ENCODE results near the gene COL18A1.

The COL18A1 gene

DNA sequence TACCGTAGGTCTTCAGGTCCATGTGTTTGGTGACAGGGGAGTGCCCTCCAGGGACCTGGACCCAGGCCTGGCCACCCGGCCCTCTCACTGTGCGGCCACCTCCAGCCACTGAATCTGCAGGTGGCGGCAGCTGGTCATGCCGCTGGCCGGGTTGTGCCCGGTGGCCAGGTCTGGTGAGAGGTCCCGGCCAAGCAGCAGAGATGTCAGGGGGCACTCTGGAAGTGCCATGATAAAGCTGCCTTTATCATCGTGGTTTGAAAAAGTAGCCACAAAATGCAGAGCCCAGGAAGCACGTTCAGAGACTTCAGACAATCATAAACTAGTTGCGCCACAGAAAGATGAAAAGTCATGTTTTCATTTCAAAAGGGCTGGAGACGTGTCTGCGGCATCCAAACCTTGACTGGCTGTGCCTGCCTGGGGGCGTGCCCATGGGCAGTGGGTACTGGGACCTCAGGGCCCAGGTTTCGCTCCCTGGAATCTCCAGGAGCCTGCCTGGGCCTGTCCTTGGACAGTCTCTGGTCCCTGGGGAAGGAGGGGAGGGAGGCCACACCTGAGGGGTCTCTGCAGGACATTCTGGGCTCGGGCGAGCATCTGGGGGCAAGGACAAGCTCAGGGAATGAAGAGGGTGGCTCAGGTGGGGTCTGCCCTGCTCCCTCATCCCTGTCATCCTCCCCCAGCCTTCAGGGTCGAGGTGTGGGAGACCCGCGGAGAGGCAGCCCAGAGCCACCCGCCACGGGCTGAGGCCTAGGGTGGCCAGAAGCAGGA is 44.9 kb downstream of the COL18A1 start:
- TF ChIP-seq, protein P1, sequence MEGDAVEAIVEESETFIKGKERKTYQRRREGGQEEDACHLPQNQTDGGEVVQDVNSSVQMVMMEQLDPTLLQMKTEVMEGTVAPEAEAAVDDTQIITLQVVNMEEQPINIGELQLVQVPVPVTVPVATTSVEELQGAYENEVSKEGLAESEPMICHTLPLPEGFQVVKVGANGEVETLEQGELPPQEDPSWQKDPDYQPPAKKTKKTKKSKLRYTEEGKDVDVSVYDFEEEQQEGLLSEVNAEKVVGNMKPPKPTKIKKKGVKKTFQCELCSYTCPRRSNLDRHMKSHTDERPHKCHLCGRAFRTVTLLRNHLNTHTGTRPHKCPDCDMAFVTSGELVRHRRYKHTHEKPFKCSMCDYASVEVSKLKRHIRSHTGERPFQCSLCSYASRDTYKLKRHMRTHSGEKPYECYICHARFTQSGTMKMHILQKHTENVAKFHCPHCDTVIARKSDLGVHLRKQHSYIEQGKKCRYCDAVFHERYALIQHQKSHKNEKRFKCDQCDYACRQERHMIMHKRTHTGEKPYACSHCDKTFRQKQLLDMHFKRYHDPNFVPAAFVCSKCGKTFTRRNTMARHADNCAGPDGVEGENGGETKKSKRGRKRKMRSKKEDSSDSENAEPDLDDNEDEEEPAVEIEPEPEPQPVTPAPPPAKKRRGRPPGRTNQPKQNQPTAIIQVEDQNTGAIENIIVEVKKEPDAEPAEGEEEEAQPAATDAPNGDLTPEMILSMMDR (IDR thresholded peaks at IDR 0.05; ENCODE audit: borderline replicate concordance, extremely low read depth, low read length, poor library complexity, severe bottlenecking), result no peak
- TF ChIP-seq EZH2 (IDR thresholded peaks at IDR 0.05; ENCODE audit: borderline replicate concordance, low read depth, low read length, severe bottlenecking), result no peak
- DNase-seq, result no peak
- H3K79me2 ChIP-seq (ENCODE audit: insufficient read depth, low read length), result no peaks in the 10 kb centered on the region
- peaks cover 2% of the 10 kb centered on the region for H3K9me3 ChIP-seq (ENCODE audit: insufficient read depth, low read length, severe bottlenecking)
- H3K27ac ChIP-seq (ENCODE audit: low read length), result no peak overlapping the region
- no peak overlapping the region for H2AFZ ChIP-seq (ENCODE audit: low read depth, low read length)
- H3K4me3 ChIP-seq (ENCODE audit: low read depth in 1 of 2, low read length in 2 of 2), result no peak overlapping the region
- H3K4me1 ChIP-seq (ENCODE audit: insufficient read depth, low read length), result no peaks in the 10 kb centered on the region
- H3K4me2 ChIP-seq (ENCODE audit: insufficient read depth, low read length), result no peak overlapping the region
- H4K20me1 ChIP-seq (ENCODE audit: insufficient read depth, low read length), result no peaks in the 10 kb centered on the region
- no peak for ATAC-seq (ENCODE audit: insufficient read depth, low read depth)
- no peaks in the 10 kb centered on the region for H3K36me3 ChIP-seq (ENCODE audit: insufficient read depth, low read length)
- H3K9ac ChIP-seq (ENCODE audit: low read depth, low read length), result no peak overlapping the region
- H3K27me3 ChIP-seq (ENCODE audit: insufficient read depth, low read length, poor library complexity), result no peaks in the 10 kb centered on the region

DNA sequence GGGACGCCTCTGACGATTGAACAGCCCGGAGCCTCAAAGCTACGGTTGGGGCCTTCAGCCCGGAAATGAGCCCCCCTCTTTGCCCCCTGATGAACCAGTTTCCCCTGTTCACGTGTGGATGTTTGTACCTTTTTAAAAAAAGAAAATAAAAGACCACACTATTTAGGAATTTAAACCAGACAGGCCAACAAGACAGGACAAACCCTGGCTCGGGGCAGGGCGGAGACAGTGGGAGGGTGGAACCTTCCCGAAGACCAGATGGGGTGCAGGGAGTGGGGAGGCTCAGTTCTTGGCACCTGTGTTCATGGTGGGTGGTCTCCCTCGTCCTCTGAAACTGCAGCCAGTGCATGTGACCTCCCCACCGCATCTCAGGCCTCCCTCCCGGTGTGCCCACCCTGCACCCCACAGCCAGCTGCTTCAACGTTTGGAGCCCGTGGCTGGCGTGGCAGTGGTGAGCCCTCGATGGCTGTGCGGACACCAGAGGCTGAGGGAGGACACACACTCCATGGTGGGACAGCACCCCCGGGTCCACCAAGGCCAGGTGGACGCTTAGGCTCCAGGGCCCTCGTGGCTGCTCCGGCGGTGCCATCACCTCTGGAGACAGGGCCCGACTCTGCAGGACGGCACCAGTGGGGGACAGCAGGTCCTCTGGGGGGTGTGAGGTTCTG is 45.6 kb downstream of the COL18A1 start:
- Histone ChIP-seq H3K27ac (ENCODE audit: low read length) (no peak overlapping the region), H2AFZ (ENCODE audit: low read depth, low read length) (no peak overlapping the region), H3K4me3 (ENCODE audit: low read depth in 1 of 2, low read length in 2 of 2) (no peak overlapping the region), H4K20me1 (ENCODE audit: insufficient read depth, low read length) (no peaks in the 10 kb centered on the region), H3K9me3 (ENCODE audit: insufficient read depth, low read length, severe bottlenecking) (peaks cover 2% of the 10 kb centered on the region), H3K36me3 (ENCODE audit: insufficient read depth, low read length) (no peaks in the 10 kb centered on the region), H3K9ac (ENCODE audit: low read depth, low read length) (no peak overlapping the region), H3K79me2 (ENCODE audit: insufficient read depth, low read length) (no peaks in the 10 kb centered on the region), H3K4me1 (ENCODE audit: insufficient read depth, low read length) (no peaks in the 10 kb centered on the region), H3K4me2 (ENCODE audit: insufficient read depth, low read length) (no peak overlapping the region), H3K27me3 (ENCODE audit: insufficient read depth, low read length, poor library complexity) (no peaks in the 10 kb centered on the region)
- no peak for TF ChIP-seq EZH2 (IDR thresholded peaks at IDR 0.05; ENCODE audit: borderline replicate concordance, low read depth, low read length, severe bottlenecking)
- DNase-seq (no peak), ATAC-seq (ENCODE audit: insufficient read depth, low read depth) (no peak)

DNA sequence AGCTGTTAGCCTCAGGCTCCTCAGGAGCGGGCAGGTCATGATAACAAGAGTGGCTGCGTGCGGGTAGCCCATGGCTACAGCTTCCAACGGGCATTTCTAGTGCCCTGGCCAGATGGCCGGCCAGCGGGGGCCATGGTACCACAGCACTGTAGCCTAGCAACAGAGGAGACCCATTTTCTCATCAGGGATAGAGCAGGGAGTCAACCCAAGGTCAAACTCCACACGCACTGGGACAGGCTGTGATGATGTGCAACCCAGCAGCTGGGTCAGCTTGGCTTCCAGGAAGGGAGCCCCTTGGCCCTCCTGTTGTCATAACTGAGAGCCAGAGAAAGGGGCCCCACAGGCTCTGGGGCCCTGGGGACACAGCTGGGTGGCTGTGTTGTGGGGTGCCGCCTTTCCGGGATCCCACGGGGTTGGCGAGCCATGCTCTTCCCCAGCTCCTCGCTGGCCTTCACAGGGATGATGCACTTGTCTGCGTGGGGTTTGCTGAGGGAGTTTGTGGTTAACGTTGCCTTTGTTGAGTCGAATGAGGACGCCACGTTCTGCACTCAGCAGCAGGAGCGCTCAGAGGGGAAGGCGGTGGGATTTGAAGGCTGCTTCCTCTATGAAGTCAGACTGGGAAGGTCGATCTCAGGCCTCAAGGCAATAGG is 46.3 kb downstream of the COL18A1 start:
- H2AFZ ChIP-seq (ENCODE audit: low read depth, low read length), result no peak overlapping the region
- no peak overlapping the region for H3K27ac ChIP-seq (ENCODE audit: low read length)
- no peaks in the 10 kb centered on the region for H3K27me3 ChIP-seq (ENCODE audit: insufficient read depth, low read length, poor library complexity)
- no peaks in the 10 kb centered on the region for H3K4me1 ChIP-seq (ENCODE audit: insufficient read depth, low read length)
- H4K20me1 ChIP-seq (ENCODE audit: insufficient read depth, low read length), result no peaks in the 10 kb centered on the region
- no peaks in the 10 kb centered on the region for H3K36me3 ChIP-seq (ENCODE audit: insufficient read depth, low read length)
- no peak for DNase-seq
- H3K4me2 ChIP-seq (ENCODE audit: insufficient read depth, low read length), result no peak overlapping the region
- no peaks in the 10 kb centered on the region for H3K79me2 ChIP-seq (ENCODE audit: insufficient read depth, low read length)
- TF ChIP-seq, protein P1 (IDR thresholded peaks at IDR 0.05; ENCODE audit: borderline replicate concordance, extremely low read depth, low read length, poor library complexity, severe bottlenecking), result no peak
- no peak for TF ChIP-seq EZH2 (IDR thresholded peaks at IDR 0.05; ENCODE audit: borderline replicate concordance, low read depth, low read length, severe bottlenecking)
- no peak overlapping the region for H3K4me3 ChIP-seq (ENCODE audit: low read depth in 1 of 2, low read length in 2 of 2)
- no peak for ATAC-seq (ENCODE audit: insufficient read depth, low read depth)
- peaks cover 2% of the 10 kb centered on the region for H3K9me3 ChIP-seq (ENCODE audit: insufficient read depth, low read length, severe bottlenecking)
- H3K9ac ChIP-seq (ENCODE audit: low read depth, low read length), result no peak overlapping the region

DNA sequence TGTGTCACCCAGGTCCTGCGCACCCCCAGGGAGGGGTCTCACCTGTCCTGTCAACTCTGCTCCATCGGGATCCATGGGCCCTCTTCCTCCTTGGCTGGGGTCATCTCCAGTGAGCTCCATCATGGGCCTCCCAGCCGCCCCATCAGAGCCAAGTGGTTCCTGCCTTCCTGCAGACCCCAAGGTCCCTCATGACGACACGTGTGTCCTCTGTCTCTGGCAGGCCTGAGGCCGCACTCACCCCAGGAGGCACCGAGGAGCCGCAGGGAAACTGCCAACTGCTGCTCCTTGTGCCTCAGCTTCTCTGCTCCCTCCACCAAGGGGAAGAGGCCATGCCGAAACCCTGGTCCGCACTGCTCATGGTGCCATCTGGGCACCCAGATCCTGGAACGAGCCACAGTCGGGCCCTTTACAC is 46.8 kb downstream of the COL18A1 start:
- no peaks in the 10 kb centered on the region for H3K36me3 ChIP-seq (ENCODE audit: insufficient read depth, low read length)
- TF ChIP-seq, protein P1 (IDR thresholded peaks at IDR 0.05; ENCODE audit: borderline replicate concordance, extremely low read depth, low read length, poor library complexity, severe bottlenecking), result no peak
- TF ChIP-seq EZH2 (IDR thresholded peaks at IDR 0.05; ENCODE audit: borderline replicate concordance, low read depth, low read length, severe bottlenecking), result no peak
- no peaks in the 10 kb centered on the region for H3K27me3 ChIP-seq (ENCODE audit: insufficient read depth, low read length, poor library complexity)
- H3K79me2 ChIP-seq (ENCODE audit: insufficient read depth, low read length), result no peaks in the 10 kb centered on the region
- no peak overlapping the region for H2AFZ ChIP-seq (ENCODE audit: low read depth, low read length)
- H3K4me2 ChIP-seq (ENCODE audit: insufficient read depth, low read length), result no peak overlapping the region
- H3K4me1 ChIP-seq (ENCODE audit: insufficient read depth, low read length), result no peaks in the 10 kb centered on the region
- no peak overlapping the region for H3K9ac ChIP-seq (ENCODE audit: low read depth, low read length)
- no peak overlapping the region for H3K4me3 ChIP-seq (ENCODE audit: low read depth in 1 of 2, low read length in 2 of 2)
- no peaks in the 10 kb centered on the region for H4K20me1 ChIP-seq (ENCODE audit: insufficient read depth, low read length)
- H3K9me3 ChIP-seq (ENCODE audit: insufficient read depth, low read length, severe bottlenecking), result peaks cover 2% of the 10 kb centered on the region
- no peak overlapping the region for H3K27ac ChIP-seq (ENCODE audit: low read length)
- DNase-seq, result no peak
- no peak for ATAC-seq (ENCODE audit: insufficient read depth, low read depth)
